ENCODE data around the gene CYP2E1. TPM values are rescaled to one million over a fixed set of nuclear protein-coding genes. Genes with fewer than 3 reads are reported as not detected.
"Not testable (repeated sequence)": the region's sequence is repeated elsewhere in the genome, so short reads cannot be mapped to it uniquely, and the experiment has no call there.

The CYP2E1 gene
- total RNA-seq, 1 donor from 2014 or later, result 0.91 TPM

DNA sequence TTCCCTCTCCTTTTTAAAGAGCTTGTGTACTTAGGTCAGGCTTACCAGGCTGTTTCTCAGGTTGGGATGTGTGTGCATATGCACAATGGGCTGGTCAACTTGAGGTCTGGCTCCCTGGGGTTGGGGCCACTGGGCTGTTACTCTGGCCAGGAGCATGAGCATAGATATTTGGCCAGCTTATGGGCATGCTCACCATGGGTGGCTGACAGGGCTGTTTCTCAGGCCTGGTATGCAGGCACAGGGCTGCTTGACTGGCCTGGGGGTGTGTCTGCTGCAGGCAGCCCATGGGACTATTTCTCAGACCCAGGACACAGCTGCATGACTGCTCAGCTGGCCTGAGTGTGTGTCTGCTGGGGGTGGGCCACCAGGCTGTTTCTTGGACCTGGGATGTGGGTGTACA is 38.8 kb upstream of the CYP2E1 start:
- H3K27me3 Mint-ChIP-seq, result no peaks in the 10 kb centered on the region
- TF ChIP-seq, protein P1, sequence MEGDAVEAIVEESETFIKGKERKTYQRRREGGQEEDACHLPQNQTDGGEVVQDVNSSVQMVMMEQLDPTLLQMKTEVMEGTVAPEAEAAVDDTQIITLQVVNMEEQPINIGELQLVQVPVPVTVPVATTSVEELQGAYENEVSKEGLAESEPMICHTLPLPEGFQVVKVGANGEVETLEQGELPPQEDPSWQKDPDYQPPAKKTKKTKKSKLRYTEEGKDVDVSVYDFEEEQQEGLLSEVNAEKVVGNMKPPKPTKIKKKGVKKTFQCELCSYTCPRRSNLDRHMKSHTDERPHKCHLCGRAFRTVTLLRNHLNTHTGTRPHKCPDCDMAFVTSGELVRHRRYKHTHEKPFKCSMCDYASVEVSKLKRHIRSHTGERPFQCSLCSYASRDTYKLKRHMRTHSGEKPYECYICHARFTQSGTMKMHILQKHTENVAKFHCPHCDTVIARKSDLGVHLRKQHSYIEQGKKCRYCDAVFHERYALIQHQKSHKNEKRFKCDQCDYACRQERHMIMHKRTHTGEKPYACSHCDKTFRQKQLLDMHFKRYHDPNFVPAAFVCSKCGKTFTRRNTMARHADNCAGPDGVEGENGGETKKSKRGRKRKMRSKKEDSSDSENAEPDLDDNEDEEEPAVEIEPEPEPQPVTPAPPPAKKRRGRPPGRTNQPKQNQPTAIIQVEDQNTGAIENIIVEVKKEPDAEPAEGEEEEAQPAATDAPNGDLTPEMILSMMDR (IDR thresholded peaks at IDR 0.05; ENCODE audit: unreplicated experiment), result no peak
- no peak for DNase-seq (ENCODE audit: low spot score, unreplicated experiment)
- no peaks in the 10 kb centered on the region for H3K36me3 Mint-ChIP-seq (ENCODE audit: insufficient read depth)
- H3K9me3 Mint-ChIP-seq (ENCODE audit: low read depth), result peaks cover 64% of the 10 kb centered on the region
- no peak overlapping the region for H3K27ac Mint-ChIP-seq
- H3K4me1 Mint-ChIP-seq (ENCODE audit: low read depth), result no peaks in the 10 kb centered on the region
- no peak overlapping the region for H3K4me3 Mint-ChIP-seq (ENCODE audit: low read depth)

DNA sequence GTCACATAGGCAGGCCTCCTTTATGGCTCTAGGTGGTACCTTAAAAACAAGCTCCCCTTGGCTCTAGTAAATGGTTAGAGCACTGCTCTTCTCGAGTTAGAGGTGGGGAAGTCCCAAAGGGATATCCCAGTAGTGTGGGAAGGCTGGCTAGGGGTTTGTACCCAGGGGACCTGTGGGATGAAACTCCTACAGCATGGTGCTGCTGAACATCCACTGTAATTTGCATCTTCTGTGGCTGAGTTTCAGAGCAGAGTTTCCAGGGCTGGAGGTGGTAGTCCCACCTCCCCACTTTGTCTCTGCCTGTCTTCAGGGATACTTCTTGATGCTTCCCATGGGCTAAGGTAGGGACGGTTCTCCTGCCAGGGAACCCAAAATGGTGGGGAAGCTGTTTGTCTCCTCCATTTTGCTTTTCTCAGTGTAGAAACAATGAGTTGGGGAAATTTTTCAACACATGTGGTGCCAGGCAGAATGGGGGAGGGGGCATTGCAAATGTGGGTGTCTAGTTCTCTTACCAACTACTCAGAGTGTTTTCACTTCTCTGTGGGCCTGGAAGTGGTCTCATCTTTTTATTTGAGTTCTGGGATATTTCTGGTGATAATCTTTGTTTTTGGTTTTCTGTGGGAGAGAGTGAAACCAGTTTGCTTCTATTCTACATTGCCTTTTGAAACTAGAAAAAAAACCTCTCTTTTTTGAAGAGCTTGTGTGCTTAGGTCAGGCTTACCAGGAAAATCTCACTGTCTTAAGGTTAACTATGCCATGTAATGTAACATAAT is 37.2 kb upstream of the CYP2E1 start:
- Mint-ChIP-seq H3K4me3 (ENCODE audit: low read depth) (no peak overlapping the region), H3K27me3 (no peaks in the 10 kb centered on the region), H3K9me3 (ENCODE audit: low read depth) (peaks cover 56% of the 10 kb centered on the region), H3K4me1 (ENCODE audit: low read depth) (no peaks in the 10 kb centered on the region), H3K36me3 (ENCODE audit: insufficient read depth) (no peaks in the 10 kb centered on the region), H3K27ac (no peak overlapping the region)
- TF ChIP-seq, protein P1 (IDR thresholded peaks at IDR 0.05; ENCODE audit: unreplicated experiment), result no peak
- no peak for DNase-seq (ENCODE audit: low spot score, unreplicated experiment)

GRCh38 chr10:133493562-133493961 is 33.6 kb upstream of the CYP2E1 start:
- H3K4me3 Mint-ChIP-seq (ENCODE audit: low read depth); H3K36me3 Mint-ChIP-seq (ENCODE audit: insufficient read depth); H3K27me3 Mint-ChIP-seq; H3K27ac Mint-ChIP-seq; H3K4me1 Mint-ChIP-seq (ENCODE audit: low read depth); DNase-seq (ENCODE audit: low spot score, unreplicated experiment): not testable (repeated sequence)
- H3K9me3 Mint-ChIP-seq (ENCODE audit: low read depth), result peaks cover 47% of the 10 kb centered on the region

DNA sequence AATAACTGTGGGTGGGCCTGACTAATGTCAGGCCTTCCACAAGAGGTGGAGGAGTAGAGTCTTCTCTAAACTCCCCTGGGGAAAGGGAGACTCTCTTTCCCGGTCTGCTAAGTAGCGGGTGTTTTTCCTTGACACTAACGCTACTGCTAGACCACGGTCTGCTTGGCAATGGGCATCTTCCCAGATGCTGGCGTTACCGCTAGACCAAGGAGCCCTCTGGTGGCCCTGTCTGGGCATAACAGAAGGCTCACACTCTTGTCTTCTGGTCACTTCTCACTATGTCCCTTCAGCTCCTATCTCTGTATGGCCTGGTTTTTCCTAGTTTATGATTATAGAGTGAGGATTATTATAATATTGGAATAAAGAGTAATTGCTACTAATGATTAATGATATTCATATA is 29.8 kb upstream of the CYP2E1 start:
- DNase-seq (ENCODE audit: low spot score, unreplicated experiment); H3K4me1 Mint-ChIP-seq (ENCODE audit: low read depth); H3K36me3 Mint-ChIP-seq (ENCODE audit: insufficient read depth); H3K27me3 Mint-ChIP-seq; H3K4me3 Mint-ChIP-seq (ENCODE audit: low read depth); H3K27ac Mint-ChIP-seq: not testable (repeated sequence)
- peaks cover 51% of the 10 kb centered on the region for H3K9me3 Mint-ChIP-seq (ENCODE audit: low read depth)

- not testable (repeated sequence) for H3K36me3 Mint-ChIP-seq (ENCODE audit: insufficient read depth); H3K27me3 Mint-ChIP-seq; H3K4me3 Mint-ChIP-seq (ENCODE audit: low read depth); H3K4me1 Mint-ChIP-seq (ENCODE audit: low read depth); DNase-seq (ENCODE audit: low spot score, unreplicated experiment); H3K27ac Mint-ChIP-seq
- H3K9me3 Mint-ChIP-seq (ENCODE audit: low read depth), result peaks cover 47% of the 10 kb centered on the region
Measured at GRCh38 chr10:133499176-133499575, 28.0 kb upstream of the CYP2E1 start.

- peaks cover 39% of the 10 kb centered on the region for H3K9me3 Mint-ChIP-seq (ENCODE audit: low read depth)
- not testable (repeated sequence) for H3K4me1 Mint-ChIP-seq (ENCODE audit: low read depth); H3K27me3 Mint-ChIP-seq
Measured at GRCh38 chr10:133500897-133501296, 26.3 kb upstream of the CYP2E1 start.

DNA sequence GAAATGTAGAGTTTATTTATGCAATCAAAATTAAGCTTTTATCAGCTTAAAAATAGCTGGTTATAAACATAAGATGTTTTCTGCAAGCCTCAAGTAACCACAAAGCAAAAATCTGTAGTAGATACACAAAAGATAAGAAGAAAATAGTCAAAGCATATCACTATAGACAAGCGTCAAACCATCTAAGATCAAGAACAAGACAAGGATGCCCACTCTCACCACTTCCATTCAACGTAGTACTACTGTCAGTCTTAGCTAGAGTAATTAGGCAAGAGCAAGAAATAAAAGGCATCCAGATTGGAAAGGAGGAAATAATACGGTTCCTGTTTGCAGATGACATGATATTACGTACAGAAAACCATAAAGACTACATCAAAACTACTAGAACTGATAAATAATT is 17.5 kb upstream of the CYP2E1 start:
- no peak for DNase-seq (ENCODE audit: low spot score, unreplicated experiment)
- H3K27me3 Mint-ChIP-seq, result no peaks in the 10 kb centered on the region
- no peak overlapping the region for H3K4me3 Mint-ChIP-seq (ENCODE audit: low read depth)
- H3K36me3 Mint-ChIP-seq (ENCODE audit: insufficient read depth), result peaks cover 1% of the 10 kb centered on the region
- H3K9me3 Mint-ChIP-seq (ENCODE audit: low read depth), result peaks cover 55% of the 10 kb centered on the region
- TF ChIP-seq, protein P1 (IDR thresholded peaks at IDR 0.05; ENCODE audit: unreplicated experiment), result no peak
- H3K27ac Mint-ChIP-seq, result no peak overlapping the region
- H3K4me1 Mint-ChIP-seq (ENCODE audit: low read depth), result no peaks in the 10 kb centered on the region

More at GRCh38 chr10:133500897-133501296, 26.3 kb upstream of the CYP2E1 start:
- not testable (repeated sequence) for H3K4me3 Mint-ChIP-seq (ENCODE audit: low read depth); DNase-seq (ENCODE audit: low spot score, unreplicated experiment); H3K27ac Mint-ChIP-seq; H3K36me3 Mint-ChIP-seq (ENCODE audit: insufficient read depth)

Data from progenitor cell of endocrine pancreas (in vitro differentiated cells).